OCI-LY1 (cell line): ENCODE data around the gene PTGIS.

ENCODE experiments used
- CTCF ChIP-seq: fragments of 200-600 bp; sonication (generic), shearing (Covaris generic); IDR thresholded peaks from 2 replicates; pipeline ENCODE4 v1.5.1; 2017; ENCODE audit warnings: mild to moderate bottlenecking, antibody characterized with exemption, low read length, moderate library complexity, mixed read lengths
- EZH2 ChIP-seq: fragments of 200-600 bp; sonication (generic), shearing (Covaris generic); IDR thresholded peaks from 2 replicates; pipeline ENCODE4 v1.8.0; 2017; ENCODE audit warnings: borderline replicate concordance, mixed run types, mild to moderate bottlenecking, antibody characterized with exemption, low read length, moderate library complexity, mixed read lengths

- TF ChIP-seq CTCF (no peak), EZH2 (no peak)
Measured at GRCh38 chr20:49557449-49557848, 10.5 kb downstream of the PTGIS start.
